GM23248 (cell line): ENCODE measurements around the gene ZNF469. TPM values are rescaled to one million over a fixed set of nuclear protein-coding genes. Genes with fewer than 3 reads are reported as not detected.

ENCODE experiments used
- DNase-seq: peaks from one replicate; pipeline ENCODE4 v3.0.0-alpha.2; 2015
- H2AFZ ChIP-seq: fragments of 200-600 bp; sonication (generic); 2 replicates; pipeline ENCODE4 v1.6.1; 2016; ENCODE audit warnings: antibody characterized with exemption
- H3F3A ChIP-seq: fragments of 200-600 bp; sonication (generic); 2 replicates; pipeline ENCODE4 v1.6.1; 2016; ENCODE audit warnings: mild to moderate bottlenecking, antibody characterized with exemption, mixed run types; ENCODE audit not compliant: insufficient read depth
- H3K27ac ChIP-seq: fragments of 200-600 bp; sonication (generic); 2 replicates; pipeline ENCODE4 v1.5.1; 2016; ENCODE audit warnings: mild to moderate bottlenecking
- H3K27me3 ChIP-seq: fragments of 200-600 bp; sonication (generic); replicated peaks from 2 replicates; pipeline ENCODE4 v1.6.1; 2016; ENCODE audit warnings: mild to moderate bottlenecking; ENCODE audit not compliant: insufficient read depth
- H3K36me3 ChIP-seq: fragments of 200-600 bp; sonication (generic); 2 replicates; pipeline ENCODE4 v1.6.1; 2016; ENCODE audit warnings: low read depth, mild to moderate bottlenecking
- H3K4me1 ChIP-seq: fragments of 200-600 bp; sonication (generic); 2 replicates; pipeline ENCODE4 v1.6.1; 2016; ENCODE audit warnings: mild to moderate bottlenecking; ENCODE audit not compliant: insufficient read depth
- H3K4me2 ChIP-seq: fragments of 200-600 bp; sonication (generic); one replicate; pipeline ENCODE4 v1.6.1; 2016; ENCODE audit warnings: mild to moderate bottlenecking; ENCODE audit not compliant: unreplicated experiment
- H3K4me3 ChIP-seq: fragments of 200-600 bp; sonication (generic); 2 replicates; pipeline ENCODE4 v1.5.1; 2016; ENCODE audit warnings: mild to moderate bottlenecking
- H3K79me2 ChIP-seq: fragments of 200-600 bp; sonication (generic); 2 replicates; pipeline ENCODE4 v1.6.1; 2016; ENCODE audit warnings: mild to moderate bottlenecking; ENCODE audit not compliant: insufficient read depth
- H3K9ac ChIP-seq: fragments of 200-600 bp; sonication (generic); 2 replicates; pipeline ENCODE4 v1.6.1; 2016; ENCODE audit warnings: mild to moderate bottlenecking
- H3K9me2 ChIP-seq: fragments of 200-600 bp; sonication (generic); 2 replicates; pipeline ENCODE4 v1.6.1; 2016; ENCODE audit warnings: mixed run types, mild to moderate bottlenecking, moderate library complexity; ENCODE audit not compliant: insufficient read depth
- H3K9me3 ChIP-seq: fragments of 200-600 bp; sonication (generic); one replicate; pipeline ENCODE4 v1.6.1; 2017; ENCODE audit warnings: low read depth
- H4K20me1 ChIP-seq: fragments of 200-600 bp; sonication (generic); 2 replicates; pipeline ENCODE4 v1.6.0; 2016; ENCODE audit not compliant: insufficient read depth
- EZH2 ChIP-seq: fragments of 200-600 bp; sonication (generic); IDR thresholded peaks from 2 replicates; pipeline ENCODE4 v1.6.1; 2018; ENCODE audit warnings: antibody characterized with exemption, mild to moderate bottlenecking; ENCODE audit not compliant: insufficient read depth, poor library complexity, severe bottlenecking
- EZH2phosphoT487 ChIP-seq: fragments of 200-600 bp; sonication (generic); IDR thresholded peaks from 2 replicates; pipeline ENCODE4 v1.6.1; 2018; ENCODE audit warnings: antibody characterized with exemption, moderate library complexity, mild to moderate bottlenecking, low read depth; ENCODE audit not compliant: insufficient read depth
- WGBS, 2 experiments: methylation state at CpG; one replicate each; pipeline ENCODE4 v1.1.6; 2015 to 2017; ENCODE audit warnings: low lambda C conversion rate in 2 of 2, low coverage in 1 of 2; ENCODE audit errors: missing lambda C conversion rate in 2 of 2; 5-methylcytosine and 5-hydroxymethylcytosine counted together
- in situ Hi-C: fragments of 300-500 bp; cut with MboI; formaldehyde crosslinking; loops from 2 replicates; pipeline ENCODE4 v1.15.0; 2020
- polyA plus RNA-seq: library from polyadenylated mRNA; unstranded; fragments of >200 nt; fragmentation: Nextera tagmentation; extraction: Ambion mirVana; gene quantifications from 2 replicates; pipeline ENCODE4 v1.2.1, GENCODE V29; 2016
- total RNA-seq: library from RNA; depleted of rRNA; stranded (reverse); fragments of >200 nt; shearing (Covaris generic); gene quantifications from 2 replicates; pipeline ENCODE4 v1.2.3, GENCODE V29; 2014

The ZNF469 gene
- total and polyA plus RNA-seq, 2 experiments from 2014 or later = 0.65 to 2.6 TPM

GRCh38 chr16:88418869-88419268, 36.1 kb downstream of the ZNF469 start:
- Histone ChIP-seq H3K4me3 (no peak overlapping the region), H3K9ac (no peak overlapping the region), H3K4me1 (no peaks in the 10 kb centered on the region), H3K4me2 (no peak overlapping the region), H3K79me2 (no peaks in the 10 kb centered on the region), H3K27ac (no peak overlapping the region), H3K27me3 (no peaks in the 10 kb centered on the region), H3K36me3 (no peaks in the 10 kb centered on the region), H3K9me3 (no peaks in the 10 kb centered on the region), H3K9me2 (no peaks in the 10 kb centered on the region), H3F3A (no peaks in the 10 kb centered on the region), H4K20me1 (no peaks in the 10 kb centered on the region), H2AFZ (no peak overlapping the region)
- no peak for DNase-seq
- WGBS, 2 experiments = 70% methylated on average over 18 of the region's 18 CpGs
- TF ChIP-seq EZH2 = no peak
- TF ChIP-seq EZH2phosphoT487 = no peak
- in situ Hi-C loops = no loop called here

GRCh38 chr16:88419790-88420189, 37.0 kb downstream of the ZNF469 start:
- no peak overlapping the region for H3K4me2 ChIP-seq
- H2AFZ ChIP-seq = no peak overlapping the region
- no peak for TF ChIP-seq EZH2
- no peak for TF ChIP-seq EZH2phosphoT487
- no peak overlapping the region for H3K27ac ChIP-seq
- H4K20me1 ChIP-seq = no peaks in the 10 kb centered on the region
- no peaks in the 10 kb centered on the region for H3K4me1 ChIP-seq
- no peak overlapping the region for H3K9ac ChIP-seq
- no peaks in the 10 kb centered on the region for H3K36me3 ChIP-seq
- in situ Hi-C loops = no loop called here
- WGBS, 2 experiments = 91 to 93% methylated on average over 10 of the region's 10 CpGs
- no peaks in the 10 kb centered on the region for H3K9me3 ChIP-seq
- no peaks in the 10 kb centered on the region for H3F3A ChIP-seq
- H3K79me2 ChIP-seq = no peaks in the 10 kb centered on the region
- no peak for DNase-seq
- H3K9me2 ChIP-seq = no peaks in the 10 kb centered on the region
- no peak overlapping the region for H3K4me3 ChIP-seq
- no peaks in the 10 kb centered on the region for H3K27me3 ChIP-seq

- H3K9me3 ChIP-seq = no peaks in the 10 kb centered on the region
- no peaks in the 10 kb centered on the region for H3K27me3 ChIP-seq
- H3F3A ChIP-seq = no peaks in the 10 kb centered on the region
- no peak overlapping the region for H3K27ac ChIP-seq
- 91 to 93% methylated on average over 12 of the region's 12 CpGs for WGBS, 2 experiments
- H2AFZ ChIP-seq = no peak overlapping the region
- no peaks in the 10 kb centered on the region for H3K4me1 ChIP-seq
- no peak overlapping the region for H3K9ac ChIP-seq
- no peak for DNase-seq
- in situ Hi-C loops = no loop called here
- H3K79me2 ChIP-seq = no peaks in the 10 kb centered on the region
- H3K36me3 ChIP-seq = no peaks in the 10 kb centered on the region
- H3K9me2 ChIP-seq = no peaks in the 10 kb centered on the region
- H3K4me2 ChIP-seq = no peak overlapping the region
- H3K4me3 ChIP-seq = no peak overlapping the region
- TF ChIP-seq EZH2phosphoT487 = no peak
- no peak for TF ChIP-seq EZH2
- no peaks in the 10 kb centered on the region for H4K20me1 ChIP-seq
Observed at GRCh38 chr16:88420496-88420895, 37.7 kb downstream of the ZNF469 start.

GRCh38 chr16:88421301-88421700, 38.5 kb downstream of the ZNF469 start:
- WGBS, 2 experiments = 89 to 90% methylated on average over 12 to 13 of the region's 14 CpGs
- H3K4me3 ChIP-seq = no peak overlapping the region
- no peak for DNase-seq
- H3K27ac ChIP-seq = no peak overlapping the region
- no peaks in the 10 kb centered on the region for H3K4me1 ChIP-seq
- H4K20me1 ChIP-seq = no peaks in the 10 kb centered on the region
- H3K9ac ChIP-seq = no peak overlapping the region
- H3F3A ChIP-seq = no peaks in the 10 kb centered on the region
- H3K27me3 ChIP-seq = no peaks in the 10 kb centered on the region
- no peaks in the 10 kb centered on the region for H3K79me2 ChIP-seq
- H3K9me2 ChIP-seq = no peaks in the 10 kb centered on the region
- in situ Hi-C loops = no loop called here
- no peak overlapping the region for H3K4me2 ChIP-seq
- no peak for TF ChIP-seq EZH2phosphoT487
- H2AFZ ChIP-seq = no peak overlapping the region
- H3K36me3 ChIP-seq = no peaks in the 10 kb centered on the region
- H3K9me3 ChIP-seq = no peaks in the 10 kb centered on the region

- Histone ChIP-seq H3K27me3 (no peaks in the 10 kb centered on the region), H3K9me3 (no peaks in the 10 kb centered on the region), H3K4me3 (no peak overlapping the region), H3K36me3 (no peaks in the 10 kb centered on the region), H3K9ac (no peak overlapping the region), H3K27ac (no peak overlapping the region), H3F3A (no peaks in the 10 kb centered on the region), H3K4me1 (no peaks in the 10 kb centered on the region), H3K79me2 (no peaks in the 10 kb centered on the region), H3K9me2 (no peaks in the 10 kb centered on the region), H3K4me2 (no peak overlapping the region), H2AFZ (no peak overlapping the region), H4K20me1 (no peaks in the 10 kb centered on the region)
- no peak for DNase-seq
- in situ Hi-C loops = no loop called here
- WGBS, 2 experiments = 59 to 100% methylated on average over 1 to 5 of the region's 5 CpGs
- no peak for TF ChIP-seq EZH2
Observed at GRCh38 chr16:88421871-88422433, 39.2 kb downstream of the ZNF469 start.
